ENCODE data around the gene ROR1.

GRCh38 chr1:63878932-63879331, 105.1 kb downstream of the ROR1 start:
- TF ChIP-seq CTCF (IDR thresholded peaks at IDR 0.05) = no peak
- TF ChIP-seq POLR2A (IDR thresholded peaks at IDR 0.05) = no peak
- no peak for TF ChIP-seq EP300 (IDR thresholded peaks at IDR 0.05)
- no peak for TF ChIP-seq POLR2AphosphoS5 (IDR thresholded peaks at IDR 0.05)
